NCI-H2227 treated with DMSO at 0.1 percent for 48 hours (cell line): ENCODE measurements around the gene SLC25A33.
"Not testable (repeated sequence)": the region's sequence is repeated elsewhere in the genome, so short reads cannot be mapped to it uniquely, and the experiment has no call there.

Source experiments
- DNase-seq: peaks from one replicate; lab custom pipeline; 2025; lab: John Stamatoyannopoulos, UW

SLC25A33 gene

GRCh38 chr1:9625030-9625429 lies 85.8 kb downstream of the SLC25A33 start:
- not testable (repeated sequence) for DNase-seq

GRCh38 chr1:9626201-9626608 lies 86.9 kb downstream of the SLC25A33 start:
- no peak for DNase-seq

DNA sequence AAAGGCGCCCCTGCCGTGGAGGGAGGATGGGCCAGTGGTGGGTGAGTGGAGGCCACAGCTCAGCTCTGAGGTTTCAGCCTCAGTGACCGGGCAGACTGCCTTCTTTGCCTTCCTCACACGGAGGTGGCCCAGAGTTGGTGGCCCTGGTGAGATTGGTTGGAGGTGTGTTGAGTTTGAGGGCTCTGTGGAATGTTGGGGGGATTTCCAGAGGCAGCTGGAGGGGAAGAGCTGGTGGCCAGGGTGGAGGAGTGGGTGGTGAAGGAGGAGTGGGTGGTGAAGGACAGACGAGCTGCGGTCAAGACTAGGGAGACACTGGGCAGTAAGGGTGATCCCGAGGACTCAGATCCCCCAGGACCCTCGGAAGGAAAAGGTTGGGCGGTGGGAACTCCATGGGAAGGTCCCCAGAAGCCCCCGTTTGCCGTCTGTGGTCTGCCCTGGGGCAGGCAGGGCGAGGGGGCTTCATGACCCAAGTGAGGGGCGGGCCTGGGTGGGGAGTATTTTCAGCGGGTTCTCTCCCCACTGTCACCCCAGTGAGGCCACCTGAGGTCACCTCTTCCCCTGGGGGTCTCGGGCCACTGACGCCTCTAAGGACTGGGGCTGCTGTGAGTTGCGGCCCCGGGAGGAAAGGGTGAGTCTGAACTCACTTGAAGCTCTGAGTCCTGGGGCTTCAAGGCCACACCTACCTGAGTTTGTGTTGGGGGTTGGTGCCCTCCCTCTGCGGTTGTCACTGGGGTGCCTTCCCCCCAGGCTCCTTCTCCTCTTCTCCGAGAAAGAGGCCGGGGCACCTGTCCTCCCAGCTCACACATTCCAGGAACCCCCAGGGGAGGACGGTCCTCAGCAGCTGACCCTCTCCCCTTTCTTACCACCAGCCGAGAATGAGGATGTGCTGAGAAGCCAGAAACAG lies 89.5 kb downstream of the SLC25A33 start:
- no peak for DNase-seq

DNA sequence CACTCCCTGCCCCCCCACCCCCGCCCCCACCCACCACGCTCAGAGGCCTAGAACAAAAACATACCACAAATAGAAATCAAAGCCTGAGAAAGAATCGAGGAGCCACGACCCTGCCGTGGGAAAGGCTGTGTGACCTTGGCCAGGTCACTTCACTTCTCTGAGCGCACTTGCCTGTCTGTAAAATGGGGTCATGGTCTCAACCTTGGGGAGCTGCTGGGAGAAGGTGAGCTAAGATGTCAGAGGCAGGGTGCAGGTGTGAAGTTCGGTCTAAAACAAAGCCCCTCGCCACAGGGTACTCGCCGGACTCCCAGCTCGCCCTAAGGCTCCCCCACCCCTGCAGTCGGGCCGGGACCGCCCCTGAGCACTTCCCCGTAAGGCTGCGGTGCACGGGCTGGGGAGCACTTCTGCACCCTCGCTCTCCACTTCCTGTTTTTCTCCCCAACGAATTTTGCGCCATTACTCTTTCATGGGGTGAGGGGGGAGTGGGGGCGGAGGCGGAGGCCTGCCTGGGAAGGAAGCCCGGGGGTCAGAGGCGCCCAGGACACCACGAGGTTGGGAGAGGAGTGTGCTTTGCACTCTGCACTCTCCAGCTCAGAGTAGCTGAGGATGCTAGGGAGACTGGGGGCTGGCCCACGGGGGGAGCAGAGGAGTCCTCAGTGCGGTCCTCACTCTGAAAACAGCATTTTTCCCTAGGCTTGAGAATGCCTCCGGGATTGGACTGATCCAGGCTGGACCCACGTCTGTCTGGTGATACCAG lies 90.4 kb downstream of the SLC25A33 start:
- DNase-seq, result no peak

DNA sequence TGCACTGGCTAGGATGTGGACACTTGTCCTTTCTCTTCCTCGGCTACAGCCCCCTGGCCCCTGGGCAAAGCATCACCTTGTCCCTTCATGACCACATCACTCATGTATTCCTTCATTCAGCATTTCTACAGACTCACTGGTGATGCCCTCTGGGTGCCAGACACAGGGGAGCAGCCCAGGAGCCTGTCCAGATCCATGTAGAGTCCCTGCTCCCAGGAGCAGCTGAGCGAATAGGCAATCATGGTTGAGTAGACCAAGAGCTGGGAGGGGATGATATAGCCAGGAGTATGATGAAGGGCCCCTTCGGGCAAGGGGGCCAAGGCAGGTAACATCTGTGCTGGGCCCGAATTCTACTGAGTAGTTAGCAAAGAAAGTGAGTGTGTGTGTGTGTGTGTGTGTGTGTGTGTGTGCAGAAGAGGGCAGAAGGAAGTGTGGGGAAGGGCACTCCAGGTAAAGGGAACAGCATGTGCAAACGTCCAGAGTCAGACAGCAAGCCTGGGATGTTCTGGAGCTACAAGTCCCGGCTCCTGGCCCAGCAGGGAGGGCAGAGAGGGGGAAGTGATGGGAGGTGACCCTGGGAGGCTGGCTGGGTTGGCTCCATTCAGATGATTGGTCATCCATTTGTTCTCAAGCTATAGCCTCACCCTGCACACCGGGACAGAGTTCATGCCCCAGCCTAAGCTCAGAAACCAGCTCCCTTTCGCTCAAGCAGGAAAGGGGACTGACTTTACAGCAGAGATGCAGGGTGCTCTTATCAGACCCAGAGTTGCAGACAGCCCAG lies 91.3 kb downstream of the SLC25A33 start:
- no peak for DNase-seq

- no peak for DNase-seq
Measured at GRCh38 chr1:9631613-9632012, 92.3 kb downstream of the SLC25A33 start.

- DNase-seq, result no peak
Measured at GRCh38 chr1:9633493-9633892, 94.2 kb downstream of the SLC25A33 start.

DNA sequence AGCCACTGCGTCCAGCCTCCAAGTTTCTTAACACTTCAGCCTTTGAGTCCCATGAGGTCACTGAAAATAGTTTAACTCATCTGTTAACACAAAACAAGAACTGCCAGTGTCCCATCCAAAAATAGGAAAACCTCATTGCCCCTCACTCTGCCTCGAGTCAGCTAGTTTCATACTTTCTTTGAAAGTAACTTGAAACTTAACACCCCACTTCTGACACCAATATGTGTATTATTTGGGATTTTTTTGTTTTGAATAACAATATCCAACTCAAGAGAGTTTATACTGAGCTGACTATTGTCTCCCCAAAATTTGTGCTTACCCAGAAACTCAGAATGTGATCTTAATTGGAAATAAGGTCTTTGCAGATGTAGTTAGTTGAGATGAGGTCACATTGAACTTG lies 95.3 kb downstream of the SLC25A33 start:
- no peak for DNase-seq
